Measurements from ENCODE around the gene LCN1. TPM values are rescaled to one million over a fixed set of nuclear protein-coding genes. Genes with fewer than 3 reads are reported as not detected.

Gene LCN1
- total and polyA plus RNA-seq, 2 of the 8 experiments (the other 6 are each of a cell fraction or from before 2014, with no cell fraction given), result not detected

GRCh38 chr9:135491764-135492163 is 29.5 kb upstream of the LCN1 start:
- no peak overlapping the region for H4K8ac ChIP-seq (ENCODE audit: extremely low read depth, insufficient read depth, low read length)
- peaks cover 0 to 5% of the 10 kb centered on the region in 2 experiments for H4K20me1 ChIP-seq (replicated peaks in 1 of 2; ENCODE audit: control insufficient read depth in 1 of 2, insufficient read depth in 2 of 2, low read length in 2 of 2)
- no peak for TF ChIP-seq MAX (IDR thresholded peaks at IDR 0.05)
- TF ChIP-seq ASH2L (IDR thresholded peaks at IDR 0.05; ENCODE audit: low read length), result no peak
- H2AFZ ChIP-seq (ENCODE audit: low read length), result no peak overlapping the region
- no peak overlapping the region for H3K27ac ChIP-seq (ENCODE audit: low read depth, low read length)
- no peak overlapping the region for H3K56ac ChIP-seq (replicated peaks; ENCODE audit: insufficient read length, low read depth, low read length)
- ChIA-PET POLR2A (ENCODE audit: partially characterized antibody) (interaction anchor here (0.7 to 2.2 kb wide), 2 partner anchors 8 to 13 kb away, joined by 3 to 8 read pairs; no protein-coding TSS in a partner anchor), CTCF (ENCODE audit: partially characterized antibody) (interaction anchor here (0.6 to 2.7 kb wide), 3 partner anchors 10 to 323 kb away, joined by 4 to 9 read pairs (median 5); no protein-coding TSS in a partner anchor)
- H4K5ac ChIP-seq (ENCODE audit: insufficient read length, low read depth, low read length), result no peak overlapping the region
- H4K91ac ChIP-seq (replicated peaks; ENCODE audit: insufficient read length, low read length), result no peak overlapping the region
- 77% methylated on average over 4 of the region's 4 CpGs; no CpG with 5 or more reads in 1 of the 2 experiments for WGBS, 2 experiments (ENCODE audit: extremely low coverage in 1 of 2, insufficient coverage in 1 of 2, insufficient read length in 1 of 2, insufficient replicate concordance in 2 of 2, low coverage in 1 of 2, low lambda C conversion rate in 2 of 2, missing lambda C conversion rate in 1 of 2)
- no peak overlapping the region for H2BK120ac ChIP-seq (replicated peaks; ENCODE audit: low read depth, low read length)
- no peaks in the 10 kb centered on the region for H3K79me1 ChIP-seq (ENCODE audit: low read depth, low read length)
- no peak overlapping the region for H2BK20ac ChIP-seq (ENCODE audit: low read length)
- H3K36me3 ChIP-seq (ENCODE audit: control insufficient read depth in 2 of 4, insufficient read depth in 4 of 4, low read length in 3 of 4), result peaks cover 2 to 18% (median 11%) of the 10 kb centered on the region in 4 experiments; a peak in 6 of 8 replicates
- H2BK15ac ChIP-seq (ENCODE audit: low read length), result no peak overlapping the region
- no peak overlapping the region for H3K9ac ChIP-seq (replicated peaks in 1 of 4; ENCODE audit: extremely low read depth in 1 of 4, low read depth in 3 of 4, low read length in 3 of 4)
- no peak overlapping the region for H2BK12ac ChIP-seq (ENCODE audit: low read depth, low read length)
- H2AK5ac ChIP-seq (ENCODE audit: low read depth, low read length), result no peak overlapping the region
- FAIRE-seq, result no peak
- no peak for DNase-seq (ENCODE audit: low read depth in 1 of 2, low spot score in 2 of 2)
- H3K23ac ChIP-seq (ENCODE audit: insufficient read length), result no peak overlapping the region
- H3K23me2 ChIP-seq (ENCODE audit: low read depth, low read length), result no peaks in the 10 kb centered on the region
- no peak overlapping the region for H3K4ac ChIP-seq (replicated peaks; ENCODE audit: insufficient read length, low read depth, low read length)
- H3K27me3 ChIP-seq (replicated peaks in 1 of 4; ENCODE audit: control insufficient read depth in 3 of 4, extremely low read depth in 1 of 4, insufficient read depth in 3 of 4, low read length in 3 of 4), result no peaks in the 10 kb centered on the region; a peak in 1 of 7 replicates
- H3K4me3 ChIP-seq (ENCODE audit: extremely low read depth in 1 of 4, insufficient read depth in 2 of 4, low read depth in 3 of 4, low read length in 4 of 4), result no peak overlapping the region
- peaks cover 0 to 2% (median 0%) of the 10 kb centered on the region in 4 experiments; a peak in 1 of 7 replicates for H3K4me1 ChIP-seq (replicated peaks in 1 of 4; ENCODE audit: control insufficient read depth in 3 of 4, insufficient read depth in 4 of 4, low read length in 3 of 4)
- H3K4me2 ChIP-seq (ENCODE audit: insufficient read depth in 1 of 2, low read depth in 2 of 2, low read length in 2 of 2), result no peak overlapping the region
- H3K9me3 ChIP-seq (ENCODE audit: insufficient read depth in 2 of 2, low read depth in 1 of 2, low read length in 1 of 2), result no peaks in the 10 kb centered on the region
- no peak overlapping the region for H2BK5ac ChIP-seq (ENCODE audit: low read depth, low read length)
- no peak overlapping the region for H3K18ac ChIP-seq (ENCODE audit: extremely low read depth, low read length)
- no peaks in the 10 kb centered on the region for H3K79me2 ChIP-seq (ENCODE audit: control insufficient read depth in 1 of 2, insufficient read depth in 2 of 2, low read length in 2 of 2)
- no peak overlapping the region for H3K14ac ChIP-seq (ENCODE audit: insufficient read length)

Data from H1 (cell line).